Ureter (tissue), 1 donor: ENCODE measurements around the gene ARMC9. TPM values are rescaled to one million over a fixed set of nuclear protein-coding genes. Genes with fewer than 3 reads are reported as not detected.
"Not testable (repeated sequence)": the region's sequence is repeated elsewhere in the genome, so short reads cannot be mapped to it uniquely, and the experiment has no call there.

Source experiments
- DNase-seq: peaks from one replicate; pipeline ENCODE4 v3.0.0-alpha.2; 2020; ENCODE audit warnings: low spot score
- total RNA-seq: library from RNA; stranded (reverse); gene quantifications from one replicate; pipeline ENCODE4 v1.2.4, GENCODE V29; 2023
- donor health status: DM: yes; HTN: yes; CAD: no.

ARMC9 gene
- total RNA-seq, 1 donor from 2014 or later: 16.0 TPM

DNA sequence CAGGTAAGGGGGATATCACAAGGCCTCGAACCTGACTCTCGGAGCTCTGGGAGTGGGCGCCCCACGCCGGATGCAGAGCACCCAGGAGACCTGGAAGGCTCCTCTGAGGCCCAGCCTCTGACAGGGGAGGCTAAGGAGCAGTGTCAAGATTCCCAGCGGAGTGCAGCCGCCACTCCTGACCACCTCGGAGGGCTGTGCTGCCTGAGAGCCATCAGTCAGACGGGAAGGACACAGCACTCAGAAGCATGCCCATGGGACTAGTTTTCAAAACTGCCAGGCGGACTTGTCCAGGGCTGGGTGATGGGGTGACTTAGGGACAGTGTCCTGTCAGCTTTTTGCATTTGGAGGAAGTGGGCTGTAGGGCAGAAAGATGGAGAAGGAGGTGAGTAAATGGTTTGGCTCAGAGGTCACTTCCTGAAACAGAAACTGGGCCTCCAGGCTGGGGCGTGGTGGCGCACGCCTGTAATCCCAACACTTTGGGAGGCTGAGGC lies 162.5 kb downstream of the ARMC9 start:
- no peak for DNase-seq

GRCh38 chr2:231361701-231362554 lies 163.5 kb downstream of the ARMC9 start:
- no peak for DNase-seq

DNA sequence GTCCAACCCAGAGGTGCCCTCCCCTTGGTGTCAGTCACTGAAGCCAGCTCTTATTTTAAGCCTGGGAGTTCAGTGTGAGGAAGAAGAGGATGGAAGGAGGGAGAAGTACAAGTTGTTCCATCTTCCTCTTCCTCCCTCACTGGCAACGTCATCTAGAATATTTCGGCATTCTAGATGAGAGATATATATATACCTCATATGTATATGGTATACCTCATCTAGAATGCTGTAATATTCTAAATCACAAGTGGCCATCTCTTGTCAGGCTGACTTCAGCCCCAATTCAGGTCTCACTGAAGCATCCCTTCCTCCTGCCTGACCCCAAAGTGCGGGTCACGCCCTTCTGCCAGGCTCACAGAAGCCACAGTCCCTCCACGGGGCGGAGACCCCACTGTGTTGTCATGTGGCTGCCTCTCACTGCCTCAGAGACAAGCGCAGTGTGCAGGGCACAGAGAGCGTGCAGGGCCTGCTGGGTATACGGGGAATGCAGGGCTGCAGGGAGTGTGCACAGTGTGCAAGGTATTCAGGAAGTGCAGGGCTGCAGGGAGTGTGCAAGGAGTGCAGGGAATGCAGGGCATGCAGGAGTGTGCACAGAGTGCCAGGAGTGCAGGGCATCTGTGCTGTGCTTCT lies 164.2 kb downstream of the ARMC9 start:
- DNase-seq: no peak

GRCh38 chr2:231364061-231364460 lies 165.6 kb downstream of the ARMC9 start:
- DNase-seq: no peak

DNA sequence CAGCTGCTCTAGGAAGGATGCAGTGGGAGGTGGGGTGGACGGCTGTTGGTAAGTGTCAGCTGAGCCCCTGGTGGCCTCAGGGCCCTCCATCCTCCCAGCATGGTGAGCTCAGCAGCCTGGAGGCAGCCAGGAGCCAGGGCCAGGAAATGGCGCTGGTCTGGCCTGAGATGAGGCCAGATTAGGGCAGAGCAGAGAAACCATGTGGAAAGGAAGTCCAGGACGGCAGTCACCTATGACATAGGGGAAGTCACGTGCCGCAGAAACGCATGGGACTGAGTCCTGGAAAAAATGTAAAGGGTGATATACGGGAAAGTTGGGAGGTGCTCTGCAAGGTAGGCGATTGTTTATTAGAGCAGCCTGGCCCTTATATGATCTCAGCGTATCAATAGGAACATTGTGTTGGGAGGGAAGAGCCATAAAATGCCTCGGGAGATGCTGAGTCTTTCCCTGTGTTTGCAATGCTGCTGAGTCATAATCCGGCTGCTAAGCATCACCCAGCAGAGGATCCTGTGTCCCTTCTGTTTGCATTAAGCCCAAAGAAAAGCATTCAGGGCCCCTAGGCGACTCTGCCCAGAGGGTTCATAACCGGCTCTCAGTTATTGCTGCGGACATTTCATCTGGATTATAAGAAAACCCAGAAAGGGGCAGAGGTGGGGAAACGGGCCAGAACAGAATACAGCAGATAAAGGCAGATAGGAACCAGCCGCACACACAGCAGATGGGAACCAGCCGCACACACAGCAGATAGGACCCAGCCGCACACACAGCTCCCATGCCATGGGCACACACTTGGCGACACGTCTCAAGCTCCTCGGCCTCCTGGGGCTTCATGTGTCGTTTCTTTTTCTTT lies 166.8 kb downstream of the ARMC9 start:
- no peak for DNase-seq

DNA sequence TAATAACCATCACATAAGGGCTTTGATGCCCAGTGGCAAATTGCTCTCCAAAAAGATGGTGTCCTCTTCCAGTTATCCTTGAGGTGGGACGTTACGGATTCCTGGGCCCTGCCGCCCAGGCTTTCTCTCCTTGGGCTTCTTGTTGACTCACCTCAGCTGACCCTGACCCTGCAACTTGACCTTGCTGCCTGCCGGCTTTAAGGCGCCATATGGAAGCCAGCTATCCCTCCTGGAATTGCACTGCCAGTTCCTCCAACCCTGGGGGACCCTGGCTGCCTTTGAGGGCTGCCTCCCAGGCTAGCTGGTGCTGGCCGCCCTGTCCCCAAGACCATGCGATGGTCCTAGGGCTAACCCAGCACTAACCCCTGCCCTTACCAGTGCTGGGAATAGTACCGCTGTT lies 168.7 kb downstream of the ARMC9 start:
- DNase-seq: no peak

- no peak for DNase-seq
Observed at GRCh38 chr2:231369580-231370428, 171.4 kb downstream of the ARMC9 start.

GRCh38 chr2:231370429-231370748 lies 172.0 kb downstream of the ARMC9 start:
- DNase-seq: no peak

DNA sequence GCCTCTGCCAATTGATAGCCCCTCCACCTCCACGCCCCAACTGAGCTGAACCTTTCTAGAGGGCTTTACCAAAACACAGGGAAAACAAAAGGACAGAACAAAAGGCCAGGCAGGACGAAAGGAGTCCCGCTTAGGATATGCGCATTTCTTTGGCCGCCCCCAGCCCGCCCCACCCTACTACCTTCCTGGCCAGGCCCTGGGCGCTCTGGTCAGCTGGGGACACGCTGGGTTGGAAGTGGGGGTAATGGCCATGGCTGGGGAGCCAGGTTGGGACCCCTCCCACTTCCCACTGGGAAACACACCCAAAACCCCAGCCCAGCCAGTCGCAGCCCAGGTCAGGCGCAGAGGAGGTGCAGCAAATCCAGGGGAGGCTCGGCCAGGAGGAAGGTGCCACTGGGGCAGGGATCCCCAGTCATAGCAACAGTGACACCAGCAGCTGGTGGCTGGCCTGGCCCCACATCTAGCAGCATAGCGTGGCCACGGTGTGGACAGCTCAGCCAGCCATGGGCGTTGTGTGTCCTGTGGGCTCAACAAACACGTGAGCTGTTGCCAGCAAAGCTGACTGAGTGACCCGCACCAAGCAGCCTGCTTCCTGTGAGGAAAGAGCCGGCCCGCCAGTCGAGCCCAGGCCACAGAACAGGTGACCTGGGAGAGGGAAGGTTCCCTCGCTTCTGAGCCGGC lies 172.5 kb downstream of the ARMC9 start:
- no peak for DNase-seq

- no peak for DNase-seq
Observed at GRCh38 chr2:231371430-231372054, 173.1 kb downstream of the ARMC9 start.

DNA sequence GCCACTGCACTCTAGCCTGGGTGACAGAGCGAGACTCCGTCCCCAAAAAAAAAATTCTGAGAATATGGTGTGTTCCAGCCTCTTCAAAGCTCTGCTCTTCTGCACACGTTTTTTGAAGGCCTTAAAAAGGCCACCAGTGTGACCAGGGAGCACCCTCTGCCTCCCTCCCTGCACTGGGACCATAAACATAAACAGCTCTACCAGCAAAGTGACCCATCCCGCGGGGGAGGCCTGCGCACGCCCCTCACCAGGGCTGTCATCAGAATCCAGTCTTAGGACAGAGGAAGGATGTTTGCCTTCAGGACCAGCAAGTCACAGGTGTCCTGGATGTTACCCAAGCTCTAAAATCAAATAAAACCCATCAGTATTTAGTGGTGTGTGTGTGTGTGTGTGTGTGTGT lies 173.9 kb downstream of the ARMC9 start:
- no peak for DNase-seq

DNA sequence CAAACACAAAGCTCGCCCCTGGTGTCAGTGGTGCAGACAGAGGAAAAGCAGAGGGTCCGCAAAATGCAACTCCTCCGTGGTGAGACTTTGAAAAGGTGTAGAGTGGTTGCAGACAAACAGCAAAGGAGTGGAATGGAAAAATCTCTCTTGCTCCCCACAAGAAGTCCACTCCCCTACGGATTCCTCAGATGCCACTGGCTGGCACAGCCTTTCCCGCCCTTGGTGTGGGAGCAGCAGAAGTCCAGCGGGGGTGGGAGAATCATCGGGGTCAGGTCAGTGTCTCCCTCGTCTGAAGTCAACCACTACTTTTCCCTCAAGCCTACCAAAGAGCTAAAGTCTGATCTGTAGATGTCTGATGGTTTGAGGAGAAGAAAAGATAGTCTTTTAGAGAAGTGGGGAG lies 174.8 kb downstream of the ARMC9 start:
- DNase-seq: no peak

DNA sequence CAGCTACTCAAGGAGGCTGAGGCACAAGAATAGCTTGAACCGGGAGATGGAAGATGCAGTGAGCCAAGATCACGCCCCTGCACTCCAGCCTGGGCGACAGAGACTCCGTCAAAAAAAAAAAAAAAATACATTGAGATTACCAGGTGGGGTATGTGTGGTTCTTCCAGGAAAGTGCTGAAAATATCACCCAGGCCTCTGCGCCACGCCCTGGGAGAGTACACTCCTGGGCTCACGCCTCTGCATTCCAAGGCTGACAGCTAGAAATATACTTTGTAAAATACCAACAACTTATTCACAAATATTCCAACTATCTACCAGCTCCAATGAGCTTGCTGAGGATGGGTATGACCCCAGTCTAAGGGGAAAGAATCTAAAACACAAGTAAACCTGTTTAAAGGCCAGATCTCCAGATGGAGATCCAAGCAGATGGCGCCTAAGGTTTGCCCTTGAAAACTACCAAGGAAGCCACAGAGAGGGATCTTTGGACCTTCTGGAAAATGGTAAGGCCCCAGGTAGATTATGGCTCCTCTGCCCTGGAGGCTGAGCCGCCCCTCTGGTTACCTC lies 175.4 kb downstream of the ARMC9 start:
- DNase-seq: no peak

- no peak for DNase-seq
Observed at GRCh38 chr2:231374771-231375170, 176.3 kb downstream of the ARMC9 start.

- not testable (repeated sequence) for DNase-seq
Observed at GRCh38 chr2:231375994-231376615, 177.7 kb downstream of the ARMC9 start.

GRCh38 chr2:231376857-231377256 lies 178.4 kb downstream of the ARMC9 start:
- DNase-seq: no peak

GRCh38 chr2:231378026-231378722 lies 179.7 kb downstream of the ARMC9 start:
- DNase-seq: no peak

- DNase-seq: no peak
Observed at GRCh38 chr2:231379266-231380215, 181.1 kb downstream of the ARMC9 start.
